KBM-7 (cell line): ENCODE measurements around the gene BCL2L13.

Experiments
- DNase-seq: peaks from one replicate; pipeline ENCODE4 v3.0.0-alpha.2; 2015
- in situ Hi-C: fragments of 300-500 bp; cut with MboI; formaldehyde crosslinking; loops from 2 replicates; pipeline ENCODE4 v1.14.3; 2020; ENCODE audit warnings: low sequenced_read_pairs, low pct_unique_long_range_greater_than_20kb, mixed read lengths

The BCL2L13 gene

GRCh38 chr22:17773606-17774205 is 135.1 kb downstream of the BCL2L13 start:
- peak; percentile 45 for DNase-seq
- in situ Hi-C loops: no loop called here

GRCh38 chr22:17774206-17774925 is 135.8 kb downstream of the BCL2L13 start, which contains the start of gene BID:
BID (minus strand) TSS chr22:17774469; CDS start chr22:17750116, 24,353 bp downstream.
- in situ Hi-C loops: no loop called here
- DNase-seq: peak; percentile 45

GRCh38 chr22:17774926-17775685 is 136.5 kb downstream of the BCL2L13 start:
- no peak for DNase-seq
- in situ Hi-C loops: no loop called here

GRCh38 chr22:17775781-17776465 is 137.4 kb downstream of the BCL2L13 start:
- in situ Hi-C loops: no loop called here
- DNase-seq: no peak

- in situ Hi-C loops: no loop called here
- DNase-seq: peak; percentile 78
Observed at GRCh38 chr22:17777005-17777716, 138.6 kb downstream of the BCL2L13 start.

- no peak for DNase-seq
- in situ Hi-C loops: no loop called here
Observed at GRCh38 chr22:17777717-17778044, 139.1 kb downstream of the BCL2L13 start.

GRCh38 chr22:17778412-17778976 is 139.9 kb downstream of the BCL2L13 start:
- no peak for DNase-seq
- in situ Hi-C loops: no loop called here

GRCh38 chr22:17779286-17780115 is 140.9 kb downstream of the BCL2L13 start:
- no peak for DNase-seq

GRCh38 chr22:17780116-17780740 is 141.7 kb downstream of the BCL2L13 start:
- DNase-seq: no peak
- in situ Hi-C loops: no loop called here

More at GRCh38 chr22:17779286-17780115, 140.9 kb downstream of the BCL2L13 start:
- in situ Hi-C loops: no loop called here
